HL-60 (cell line): ENCODE measurements around the gene PPM1H.

Experiments
- CTCF ChIP-seq: IDR thresholded peaks from one replicate; pipeline ENCODE4 v1.5.1; 2011; ENCODE audit warnings: low read length, control low read depth, inconsistent platforms; ENCODE audit not compliant: insufficient read depth
- POLR2AphosphoS5 ChIP-seq: IDR thresholded peaks from 2 replicates; pipeline ENCODE4 v1.6.1; 2012; ENCODE audit warnings: low read depth
- REST ChIP-seq: IDR thresholded peaks from 2 replicates; pipeline ENCODE4 v1.6.1; 2012; ENCODE audit warnings: low read depth; ENCODE audit not compliant: insufficient replicate concordance

GRCh38 chr12:62653304-62653703, 281.6 kb downstream of the PPM1H start:
- no peak for TF ChIP-seq CTCF
- TF ChIP-seq REST, result no peak
- TF ChIP-seq POLR2AphosphoS5, result no peak
